Ishikawa (cell line): ENCODE measurements around the gene CLNK.

Source experiments
- CREB1 ChIP-seq: IDR thresholded peaks from 2 replicates; pipeline ENCODE4 v1.6.1; 2012; ENCODE audit warnings: low read depth
- EGR1 ChIP-seq: IDR thresholded peaks from 2 replicates; pipeline ENCODE4 v1.6.1; 2012
- EP300 ChIP-seq: IDR thresholded peaks from 2 replicates; pipeline ENCODE4 v1.6.1; 2012; ENCODE audit warnings: borderline replicate concordance
- REST ChIP-seq: IDR thresholded peaks from 2 replicates; pipeline ENCODE4 v1.6.1; 2012; ENCODE audit warnings: low read depth, mild to moderate bottlenecking
- TCF12 ChIP-seq: IDR thresholded peaks from 2 replicates; pipeline ENCODE4 v1.6.1; 2012; ENCODE audit warnings: low read depth
- TEAD4 ChIP-seq: IDR thresholded peaks from 2 replicates; pipeline ENCODE4 v1.6.1; 2012
- YY1 ChIP-seq: IDR thresholded peaks from 2 replicates; pipeline ENCODE4 v1.6.1; 2012; ENCODE audit warnings: low read depth
- ZBTB7A ChIP-seq: IDR thresholded peaks from 2 replicates; pipeline ENCODE4 v1.6.1; 2012; ENCODE audit warnings: low read depth

DNA sequence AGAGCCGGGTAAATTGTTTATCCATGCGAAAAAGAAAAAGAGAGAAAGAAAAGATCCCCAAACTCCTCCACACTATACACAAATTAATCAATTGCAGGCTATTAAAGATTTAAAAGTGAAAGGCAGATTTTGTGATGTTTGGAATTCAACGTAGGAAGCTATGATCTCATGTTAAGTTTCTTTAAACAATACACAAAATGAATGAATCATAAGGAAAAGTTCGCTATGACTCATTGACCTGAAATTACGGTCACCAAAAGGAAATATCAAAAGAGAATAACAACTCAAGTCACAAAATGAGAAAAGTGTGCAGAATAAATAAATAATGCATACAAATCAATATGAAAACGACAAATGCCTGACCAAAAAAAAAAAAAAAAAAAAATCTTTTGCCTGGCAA, 28.6 kb downstream of the CLNK start:
- TF ChIP-seq REST (no peak), EGR1 (no peak), ZBTB7A (no peak), EP300 (no peak), TCF12 (no peak), YY1 (no peak), TEAD4 (no peak), CREB1 (no peak)
